PC-9 (cell line): ENCODE measurements around the gene CCNB1IP1.
"Not testable (repeated sequence)": the region's sequence is repeated elsewhere in the genome, so short reads cannot be mapped to it uniquely, and the experiment has no call there.

Experiments used
- CTCF ChIP-seq: fragments of 200-600 bp; sonication (generic); conservative IDR thresholded peaks from 2 replicates; pipeline ENCODE4 v1.6.1; 2017; ENCODE audit warnings: mixed run types, antibody characterized with exemption, mild to moderate bottlenecking, moderate library complexity
- EZH2 ChIP-seq: fragments of 200-600 bp; sonication (generic); IDR thresholded peaks from 2 replicates; pipeline ENCODE4 v1.8.0; 2017; ENCODE audit warnings: antibody characterized with exemption, low read depth

GRCh38 chr14:20281998-20282397, 51.1 kb downstream of the CCNB1IP1 start:
- TF ChIP-seq CTCF, EZH2: not testable (repeated sequence)
